WTC11 (cell line): Measurements from ENCODE around the gene MAML3.

Source experiments
- CREB1 ChIP-seq: sonication (generic); formaldehyde crosslinking; IDR thresholded peaks from 2 replicates; pipeline ENCODE4 v1.8.0; 2023; ENCODE audit warnings: mild to moderate bottlenecking, missing genetic modification reagents
- CTCF ChIP-seq: fragments of 200-600 bp; IDR thresholded peaks from 2 replicates; pipeline ENCODE4 v1.8.0; 2022; ENCODE audit warnings: antibody characterized with exemption
- GABPB1 ChIP-seq: sonication (generic); formaldehyde crosslinking; IDR thresholded peaks from 2 replicates; pipeline ENCODE4 v1.8.1; 2023; ENCODE audit warnings: mild to moderate bottlenecking, missing genetic modification reagents
- PREB ChIP-seq: sonication (generic); formaldehyde crosslinking; IDR thresholded peaks from 2 replicates; pipeline ENCODE4 v1.8.1; 2022; ENCODE audit warnings: mild to moderate bottlenecking, missing genetic modification reagents, moderate library complexity, borderline replicate concordance
- SMAD4 ChIP-seq: sonication (generic); formaldehyde crosslinking; IDR thresholded peaks from 2 replicates; pipeline ENCODE4 v1.8.0; 2022; ENCODE audit warnings: mild to moderate bottlenecking, missing genetic modification reagents
- SP1 ChIP-seq: sonication (generic); formaldehyde crosslinking; conservative IDR thresholded peaks from 2 replicates; pipeline ENCODE4 v1.8.1; 2022; ENCODE audit warnings: missing genetic modification reagents
- TEAD4 ChIP-seq: sonication (generic); formaldehyde crosslinking; IDR thresholded peaks from 2 replicates; pipeline ENCODE4 v1.8.0; 2022; ENCODE audit warnings: mild to moderate bottlenecking, missing genetic modification reagents
- ZNF121 ChIP-seq: sonication (generic); formaldehyde crosslinking; IDR thresholded peaks from 2 replicates; pipeline ENCODE4 v1.8.0; 2023; ENCODE audit warnings: missing genetic modification reagents
- ZNF317 ChIP-seq: sonication (generic); formaldehyde crosslinking; IDR thresholded peaks from 2 replicates; pipeline ENCODE4 v1.8.1; 2023; ENCODE audit warnings: low read depth, mild to moderate bottlenecking, moderate library complexity, missing genetic modification reagents, borderline replicate concordance
- TF ChIP-seq, protein P1 (sequence below): sonication (generic); formaldehyde crosslinking; IDR thresholded peaks from 2 replicates; pipeline ENCODE4 v1.8.1; 2022; ENCODE audit warnings: missing genetic modification reagents, borderline replicate concordance
- TF ChIP-seq, protein P2 (sequence below): fragments of 250-450 bp; sonication (Bioruptor Pico); IDR thresholded peaks from 2 replicates; pipeline ENCODE4 v2.1.2; 2022; ENCODE audit warnings: mild to moderate bottlenecking, moderate library complexity
- TF ChIP-seq, protein P3 (sequence below): sonication (generic); formaldehyde crosslinking; IDR thresholded peaks from 2 replicates; pipeline ENCODE4 v1.8.0; 2022; ENCODE audit warnings: mild to moderate bottlenecking, missing genetic modification reagents
- TF ChIP-seq, protein P4 (sequence below): sonication (generic); formaldehyde crosslinking; IDR thresholded peaks from 2 replicates; pipeline ENCODE4 v1.8.1; 2022; ENCODE audit warnings: low read depth, missing genetic modification reagents, borderline replicate concordance

DNA sequence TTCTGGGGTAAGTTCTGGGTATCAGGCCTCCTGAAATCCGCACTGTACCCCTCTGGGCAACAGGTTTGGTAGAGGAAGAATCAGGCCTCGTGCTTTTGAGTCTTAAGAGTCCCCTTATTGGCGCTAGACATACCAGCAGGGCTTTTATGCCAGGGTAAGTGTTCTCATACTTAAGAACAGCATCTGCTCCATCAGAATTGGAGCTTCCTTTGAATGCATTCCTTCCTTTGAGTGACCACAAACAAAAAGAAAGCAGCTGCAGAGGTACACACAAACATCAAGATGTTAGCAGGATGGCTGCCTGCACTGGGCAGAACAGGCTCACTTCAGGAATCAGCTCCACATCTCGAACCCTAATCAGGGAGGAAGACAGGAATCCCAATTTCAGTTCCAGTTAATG is 331.6 kb downstream of the MAML3 start:
- TF ChIP-seq TEAD4 (no peak), SMAD4 (no peak), GABPB1 (CRISPR knock-in tag) (no peak), CTCF (no peak), SP1 (CRISPR knock-in tag) (no peak), PREB (CRISPR knock-in tag) (no peak), ZNF317 (CRISPR knock-in tag) (no peak), CREB1 (CRISPR knock-in tag) (no peak), ZNF121 (no peak)
- TF ChIP-seq, protein P1, sequence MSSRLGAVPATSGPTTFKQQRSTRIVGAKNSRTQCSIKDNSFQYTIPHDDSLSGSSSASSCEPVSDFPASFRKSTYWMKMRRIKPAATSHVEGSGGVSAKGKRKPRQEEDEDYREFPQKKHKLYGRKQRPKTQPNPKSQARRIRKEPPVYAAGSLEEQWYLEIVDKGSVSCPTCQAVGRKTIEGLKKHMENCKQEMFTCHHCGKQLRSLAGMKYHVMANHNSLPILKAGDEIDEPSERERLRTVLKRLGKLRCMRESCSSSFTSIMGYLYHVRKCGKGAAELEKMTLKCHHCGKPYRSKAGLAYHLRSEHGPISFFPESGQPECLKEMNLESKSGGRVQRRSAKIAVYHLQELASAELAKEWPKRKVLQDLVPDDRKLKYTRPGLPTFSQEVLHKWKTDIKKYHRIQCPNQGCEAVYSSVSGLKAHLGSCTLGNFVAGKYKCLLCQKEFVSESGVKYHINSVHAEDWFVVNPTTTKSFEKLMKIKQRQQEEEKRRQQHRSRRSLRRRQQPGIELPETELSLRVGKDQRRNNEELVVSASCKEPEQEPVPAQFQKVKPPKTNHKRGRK = no peak
- TF ChIP-seq, protein P2, sequence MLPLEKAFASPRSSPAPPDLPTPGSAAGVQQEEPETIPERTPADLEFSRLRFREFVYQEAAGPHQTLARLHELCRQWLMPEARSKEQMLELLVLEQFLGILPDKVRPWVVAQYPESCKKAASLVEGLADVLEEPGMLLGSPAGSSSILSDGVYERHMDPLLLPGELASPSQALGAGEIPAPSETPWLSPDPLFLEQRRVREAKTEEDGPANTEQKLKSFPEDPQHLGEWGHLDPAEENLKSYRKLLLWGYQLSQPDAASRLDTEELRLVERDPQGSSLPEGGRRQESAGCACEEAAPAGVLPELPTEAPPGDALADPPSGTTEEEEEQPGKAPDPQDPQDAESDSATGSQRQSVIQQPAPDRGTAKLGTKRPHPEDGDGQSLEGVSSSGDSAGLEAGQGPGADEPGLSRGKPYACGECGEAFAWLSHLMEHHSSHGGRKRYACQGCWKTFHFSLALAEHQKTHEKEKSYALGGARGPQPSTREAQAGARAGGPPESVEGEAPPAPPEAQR (CRISPR knock-in tag) = no peak
- TF ChIP-seq, protein P3, sequence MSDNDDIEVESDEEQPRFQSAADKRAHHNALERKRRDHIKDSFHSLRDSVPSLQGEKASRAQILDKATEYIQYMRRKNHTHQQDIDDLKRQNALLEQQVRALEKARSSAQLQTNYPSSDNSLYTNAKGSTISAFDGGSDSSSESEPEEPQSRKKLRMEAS (CRISPR knock-in tag) = no peak
- TF ChIP-seq, protein P4, sequence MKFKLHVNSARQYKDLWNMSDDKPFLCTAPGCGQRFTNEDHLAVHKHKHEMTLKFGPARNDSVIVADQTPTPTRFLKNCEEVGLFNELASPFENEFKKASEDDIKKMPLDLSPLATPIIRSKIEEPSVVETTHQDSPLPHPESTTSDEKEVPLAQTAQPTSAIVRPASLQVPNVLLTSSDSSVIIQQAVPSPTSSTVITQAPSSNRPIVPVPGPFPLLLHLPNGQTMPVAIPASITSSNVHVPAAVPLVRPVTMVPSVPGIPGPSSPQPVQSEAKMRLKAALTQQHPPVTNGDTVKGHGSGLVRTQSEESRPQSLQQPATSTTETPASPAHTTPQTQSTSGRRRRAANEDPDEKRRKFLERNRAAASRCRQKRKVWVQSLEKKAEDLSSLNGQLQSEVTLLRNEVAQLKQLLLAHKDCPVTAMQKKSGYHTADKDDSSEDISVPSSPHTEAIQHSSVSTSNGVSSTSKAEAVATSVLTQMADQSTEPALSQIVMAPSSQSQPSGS (CRISPR knock-in tag) = no peak
